PC-3 (cell line): ENCODE measurements around the gene PHF11. TPM values are rescaled to one million over a fixed set of nuclear protein-coding genes. Genes with fewer than 3 reads are reported as not detected.

Source experiments
- ATAC-seq: fragments of 200-7000 bp; cut with Tn5 transposase; 2 replicates; pipeline ENCODE4 v1.9.1; 2020; ENCODE audit warnings: mild to moderate bottlenecking, moderate library complexity
- BruUV-seq: library from RNA; stranded (reverse); fragments of 400-500 nt; replicated peaks from 2 replicates; lab custom pipeline; 2021; lab: Mats Ljungman, UMichigan
- CTCF ChIA-PET: fragments of 300-600 bp; sonication (Branson Sonifier 250); formaldehyde crosslinking; loops from one replicate; lab custom pipeline; 2022; ENCODE audit warnings: antibody characterized with exemption; lab: Charles Lee
- POLR2A ChIA-PET: fragments of 300-600 bp; sonication (Branson Sonifier 250); formaldehyde crosslinking; loops from one replicate; lab custom pipeline; 2022; ENCODE audit warnings: antibody characterized with exemption; ENCODE audit not compliant: unreplicated experiment; lab: Charles Lee
- DNase-seq: peaks from one replicate; pipeline ENCODE4 v3.0.0-alpha.2; 2015
- H2AFZ ChIP-seq: fragments of 300-600 bp; sonication (generic); 2 replicates; pipeline ENCODE4 v1.6.0; 2016; ENCODE audit warnings: antibody characterized with exemption, low read length
- H3F3A ChIP-seq: fragments of 300-600 bp; sonication (generic); one replicate; pipeline ENCODE4 v1.6.0; 2017; ENCODE audit warnings: antibody characterized with exemption, low read length, control low read depth, mild to moderate bottlenecking; ENCODE audit not compliant: unreplicated experiment
- H3K27ac ChIP-seq: fragments of 300-600 bp; sonication (generic); 2 replicates; pipeline ENCODE4 v1.5.1; 2016; ENCODE audit warnings: mild to moderate bottlenecking, low read length
- H3K27me3 ChIP-seq: fragments of 300-600 bp; sonication (generic); 2 replicates; pipeline ENCODE4 v1.6.1; 2016; ENCODE audit warnings: low read length, mixed read lengths
- H3K36me3 ChIP-seq: fragments of 300-600 bp; sonication (generic); 2 replicates; pipeline ENCODE4 v1.6.1; 2016; ENCODE audit warnings: low read depth, mixed run types, low read length, mixed read lengths
- H3K4me1 ChIP-seq: fragments of 300-600 bp; sonication (generic); 2 replicates; pipeline ENCODE4 v1.5.1; 2016; ENCODE audit warnings: low read length; ENCODE audit not compliant: insufficient read depth
- H3K4me2 ChIP-seq: fragments of 300-600 bp; sonication (generic); 2 replicates; pipeline ENCODE4 v1.6.0; 2016; ENCODE audit warnings: low read length
- H3K4me3 ChIP-seq: fragments of 300-600 bp; sonication (generic); 2 replicates; pipeline ENCODE4 v1.5.1; 2016; ENCODE audit warnings: mild to moderate bottlenecking, low read length, mixed read lengths
- H3K79me2 ChIP-seq: fragments of 300-600 bp; sonication (generic); 2 replicates; pipeline ENCODE4 v1.6.1; 2017; ENCODE audit warnings: low read length, mixed read lengths
- H3K9ac ChIP-seq: fragments of 300-600 bp; sonication (generic); 2 replicates; pipeline ENCODE4 v1.6.0; 2016; ENCODE audit warnings: mild to moderate bottlenecking, low read length
- H3K9me2 ChIP-seq: fragments of 300-600 bp; sonication (generic); replicated peaks from 2 replicates; pipeline ENCODE4 v1.6.1; 2016; ENCODE audit warnings: mixed run types, low read length, mixed read lengths
- H3K9me3 ChIP-seq: fragments of 300-600 bp; sonication (generic); 2 replicates; pipeline ENCODE4 v1.6.1; 2016; ENCODE audit warnings: low read length, mixed read lengths
- H4K20me1 ChIP-seq: fragments of 300-600 bp; sonication (generic); 2 replicates; pipeline ENCODE4 v1.6.1; 2016; ENCODE audit warnings: low read length, mixed read lengths
- CTCF ChIP-seq: fragments of 300-600 bp; sonication (generic); conservative IDR thresholded peaks from 2 replicates; pipeline ENCODE4 v1.5.1; 2017; ENCODE audit warnings: antibody characterized with exemption, low read depth, mild to moderate bottlenecking, low read length
- EZH2 ChIP-seq: fragments of 300-600 bp; sonication (generic); IDR thresholded peaks from one replicate; pipeline ENCODE4 v1.6.1; 2017; ENCODE audit warnings: antibody characterized with exemption, mild to moderate bottlenecking, low read length; ENCODE audit not compliant: unreplicated experiment
- EZH2phosphoT487 ChIP-seq: fragments of 300-600 bp; sonication (generic); IDR thresholded peaks from 2 replicates; pipeline ENCODE4 v1.6.1; 2018; ENCODE audit warnings: mild to moderate bottlenecking, antibody characterized with exemption, low read length, borderline replicate concordance
- intact Hi-C: fragments of 100-400 bp; cut with micrococcal nuclease; formaldehyde crosslinking; loops from 2 replicates; pipeline ENCODE4 v1.9.0; 2023
- total RNA-seq: library from RNA; depleted of rRNA; stranded (reverse); fragments of >200 nt; gene quantifications from 2 replicates; pipeline ENCODE4 v1.2.3, GENCODE V29; 2014

Gene PHF11
- total RNA-seq, 1 experiment from 2014 or later, result 7.9 TPM

GRCh38 chr13:49464085-49464484 is 31.7 kb upstream of the PHF11 start:
- intact Hi-C loops, result no loop called here
- H2AFZ ChIP-seq, result no peak overlapping the region
- no peak for TF ChIP-seq EZH2
- no peak for TF ChIP-seq CTCF
- no peak for TF ChIP-seq EZH2phosphoT487
- no peak overlapping the region for H3K4me3 ChIP-seq
- H3K4me2 ChIP-seq, result no peak overlapping the region
- no TSS peak for BruUV-seq
- CTCF ChIA-PET, result no interaction called here
- H3K9me3 ChIP-seq, result peaks cover 4% of the 10 kb centered on the region; the same call in 1 of the 2 replicates
- no peaks in the 10 kb centered on the region for H4K20me1 ChIP-seq
- no peak overlapping the region for H3K27ac ChIP-seq
- no peaks in the 10 kb centered on the region for H3K79me2 ChIP-seq
- H3K27me3 ChIP-seq, result no peaks in the 10 kb centered on the region
- ATAC-seq (no peak), DNase-seq (no peak)
- H3K36me3 ChIP-seq, result peaks cover 28% of the 10 kb centered on the region
- no peak overlapping the region for H3K9ac ChIP-seq
- H3K9me2 ChIP-seq, result no peaks in the 10 kb centered on the region
- H3F3A ChIP-seq, result no peaks in the 10 kb centered on the region
- no peaks in the 10 kb centered on the region for H3K4me1 ChIP-seq
- POLR2A ChIA-PET, result no interaction called here

- no peaks in the 10 kb centered on the region for H3K79me2 ChIP-seq
- no peaks in the 10 kb centered on the region for H4K20me1 ChIP-seq
- no peak overlapping the region for H2AFZ ChIP-seq
- no peak overlapping the region for H3K4me2 ChIP-seq
- no peak overlapping the region for H3K27ac ChIP-seq
- no peak overlapping the region for H3K9ac ChIP-seq
- no peak for ATAC-seq
- no peaks in the 10 kb centered on the region for H3F3A ChIP-seq
- TF ChIP-seq EZH2phosphoT487, result no peak
- no peak for TF ChIP-seq EZH2
- TF ChIP-seq CTCF, result no peak
- no peak for DNase-seq
- peaks cover 28% of the 10 kb centered on the region for H3K36me3 ChIP-seq
- CTCF ChIA-PET, result no interaction called here
- no peaks in the 10 kb centered on the region for H3K27me3 ChIP-seq
- no peaks in the 10 kb centered on the region for H3K4me1 ChIP-seq
- no TSS peak for BruUV-seq
- no peak overlapping the region for H3K4me3 ChIP-seq
- POLR2A ChIA-PET, result no interaction called here
- H3K9me2 ChIP-seq, result no peaks in the 10 kb centered on the region
- intact Hi-C loops, result no loop called here
- H3K9me3 ChIP-seq, result peaks cover 4% of the 10 kb centered on the region; the same call in 1 of the 2 replicates
These were observed 31.0 kb upstream of the PHF11 start for GRCh38 chr13:49464621-49465325.

GRCh38 chr13:49466292-49466838 is 29.4 kb upstream of the PHF11 start:
- no peak for DNase-seq
- POLR2A ChIA-PET, result no interaction called here
- Histone ChIP-seq H3K4me3 (no peak overlapping the region), H3K4me2 (no peak overlapping the region), H3K9me3 (peaks cover 4% of the 10 kb centered on the region; the same call in 1 of the 2 replicates), H3F3A (no peaks in the 10 kb centered on the region), H3K27ac (no peak overlapping the region), H3K4me1 (no peaks in the 10 kb centered on the region), H3K79me2 (no peaks in the 10 kb centered on the region), H3K36me3 (peaks cover 24% of the 10 kb centered on the region), H4K20me1 (no peaks in the 10 kb centered on the region), H3K9ac (no peak overlapping the region), H3K27me3 (no peaks in the 10 kb centered on the region), H2AFZ (no peak overlapping the region), H3K9me2 (no peaks in the 10 kb centered on the region)
- CTCF ChIA-PET, result no interaction called here
- no peak for ATAC-seq
- intact Hi-C loops, result no loop called here
- TF ChIP-seq EZH2 (no peak), EZH2phosphoT487 (no peak), CTCF (no peak)
- BruUV-seq, result no TSS peak
